SK-N-SH treated with all-trans-retinoic acid at 6 μM for 48 hours (cell line): ENCODE data around the gene DNAH14.

Experiments
- ATAC-seq: fragments of 200-7000 bp; cut with Tn5 transposase; 3 replicates; pipeline ENCODE4 v1.9.1; 2020; ENCODE audit warnings: mild to moderate bottlenecking, moderate library complexity
- ARNTL ChIP-seq: fragments of 450-650 bp; formaldehyde crosslinking; IDR thresholded peaks from 2 replicates; pipeline ENCODE4 v1.5.0; 2020; ENCODE audit warnings: low read depth, mild to moderate bottlenecking, moderate library complexity, borderline replicate concordance
- CSDC2 ChIP-seq: fragments of 250-450 bp; sonication (Bioruptor Pico); IDR thresholded peaks from 2 replicates; pipeline ENCODE4 v1.5.0; 2020; ENCODE audit warnings: mild to moderate bottlenecking, moderate library complexity
- ESRRG ChIP-seq: fragments of 250-450 bp; sonication (Bioruptor Pico); IDR thresholded peaks from 2 replicates; pipeline ENCODE4 v1.6.1; 2021; ENCODE audit warnings: mild to moderate bottlenecking
- OSR1 ChIP-seq: fragments of 250-450 bp; sonication (Bioruptor Pico); IDR thresholded peaks from 2 replicates; pipeline ENCODE4 v1.8.0; 2022; ENCODE audit warnings: moderate library complexity, mild to moderate bottlenecking, inconsistent platforms
- POU6F1 ChIP-seq: fragments of 250-450 bp; sonication (Bioruptor Pico); IDR thresholded peaks from 2 replicates; pipeline ENCODE4 v1.8.0; 2021; ENCODE audit warnings: low read depth, mild to moderate bottlenecking, moderate library complexity, borderline replicate concordance
- PPARA ChIP-seq: fragments of 250-450 bp; sonication (Bioruptor Pico); IDR thresholded peaks from 2 replicates; pipeline ENCODE4 v1.5.0; 2020; ENCODE audit warnings: mild to moderate bottlenecking, borderline replicate concordance
- RARB ChIP-seq: fragments of 250-450 bp; sonication (Bioruptor Pico); IDR thresholded peaks from 2 replicates; pipeline ENCODE4 v1.8.0; 2021; ENCODE audit warnings: mild to moderate bottlenecking, moderate library complexity
- SNAI2 ChIP-seq: fragments of 250-450 bp; sonication (Bioruptor Pico); IDR thresholded peaks from 2 replicates; pipeline ENCODE4 v1.5.0; 2020; ENCODE audit warnings: mild to moderate bottlenecking, moderate library complexity
- TCF4 ChIP-seq: fragments of 250-450 bp; sonication (Bioruptor Pico); IDR thresholded peaks from 2 replicates; pipeline ENCODE4 v1.8.0; 2021; ENCODE audit warnings: mild to moderate bottlenecking, moderate library complexity, borderline replicate concordance
- TSHZ2 ChIP-seq: fragments of 250-450 bp; sonication (Bioruptor Pico); IDR thresholded peaks from 2 replicates; pipeline ENCODE4 v1.5.0; 2020; ENCODE audit warnings: mild to moderate bottlenecking, moderate library complexity
- ZC3H10 ChIP-seq: fragments of 250-450 bp; sonication (Bioruptor Pico); IDR thresholded peaks from 2 replicates; pipeline ENCODE4 v1.5.1; 2021; ENCODE audit warnings: mild to moderate bottlenecking, moderate library complexity
- ZFP3 ChIP-seq: fragments of 250-450 bp; sonication (Bioruptor Pico); IDR thresholded peaks from 2 replicates; pipeline ENCODE4 v1.5.0; 2020; ENCODE audit warnings: mild to moderate bottlenecking, moderate library complexity
- ZFP30 ChIP-seq: fragments of 450-650 bp; formaldehyde crosslinking; IDR thresholded peaks from 2 replicates; pipeline ENCODE4 v1.5.0; 2022; ENCODE audit warnings: mild to moderate bottlenecking, moderate library complexity
- ZNF565 ChIP-seq: fragments of 450-650 bp; formaldehyde crosslinking; conservative IDR thresholded peaks from 2 replicates; pipeline ENCODE4 v1.5.0; 2020; ENCODE audit warnings: low read depth, mild to moderate bottlenecking, moderate library complexity
- ZNF70 ChIP-seq: fragments of 450-650 bp; formaldehyde crosslinking; IDR thresholded peaks from 2 replicates; pipeline ENCODE4 v1.5.0; 2020; ENCODE audit warnings: mild to moderate bottlenecking, moderate library complexity
- ZNF8 ChIP-seq: fragments of 450-650 bp; formaldehyde crosslinking; IDR thresholded peaks from 2 replicates; pipeline ENCODE4 v1.5.0; 2020; ENCODE audit warnings: mild to moderate bottlenecking, moderate library complexity

Gene DNAH14

GRCh38 chr1:225430301-225430700 lies 500.8 kb downstream of the DNAH14 start (continued):
- TF ChIP-seq ZFP30 (CRISPR knock-in tag) (no peak), TCF4 (no peak), SNAI2 (CRISPR knock-in tag) (no peak), CSDC2 (CRISPR knock-in tag) (no peak), TSHZ2 (no peak), RARB (CRISPR knock-in tag) (no peak), ZNF70 (CRISPR knock-in tag) (no peak), ZFP3 (no peak), ZNF8 (CRISPR knock-in tag) (no peak)

- ATAC-seq: no peak
- no peak for TF ChIP-seq ESRRG
- TF ChIP-seq ZFP30 (CRISPR knock-in tag): no peak
- no peak for TF ChIP-seq ZC3H10 (CRISPR knock-in tag)
- TF ChIP-seq OSR1 (CRISPR knock-in tag): no peak
- TF ChIP-seq TCF4: no peak
- no peak for TF ChIP-seq CSDC2 (CRISPR knock-in tag)
- no peak for TF ChIP-seq ARNTL
- no peak for TF ChIP-seq POU6F1 (CRISPR knock-in tag)
These were observed 501.8 kb downstream of the DNAH14 start for GRCh38 chr1:225431081-225431863.

GRCh38 chr1:225434046-225434445 lies 504.6 kb downstream of the DNAH14 start:
- no peak for ATAC-seq
- TF ChIP-seq TSHZ2: no peak
- no peak for TF ChIP-seq ZNF70 (CRISPR knock-in tag)
- TF ChIP-seq ZC3H10 (CRISPR knock-in tag): no peak
- TF ChIP-seq ZFP30 (CRISPR knock-in tag): no peak

GRCh38 chr1:225435076-225435475 lies 505.6 kb downstream of the DNAH14 start:
- no peak for ATAC-seq
- TF ChIP-seq TSHZ2 (no peak), ZNF70 (CRISPR knock-in tag) (no peak), ESRRG (no peak), ZFP3 (no peak), PPARA (CRISPR knock-in tag) (no peak), ARNTL (no peak)

GRCh38 chr1:225435487-225435886 lies 506.0 kb downstream of the DNAH14 start:
- no peak; the same call in 2 of the 3 replicates for ATAC-seq
- no peak for TF ChIP-seq ZNF565 (CRISPR knock-in tag)
